GM19452 (cell line): ENCODE results near the gene KCNK5.

Experiments
- ATAC-seq: cut with Tn5 transposase; IDR thresholded peaks from one replicate; pipeline ENCODE4 v1.9.1; 2021; ENCODE audit not compliant: unreplicated experiment

KCNK5 gene

DNA sequence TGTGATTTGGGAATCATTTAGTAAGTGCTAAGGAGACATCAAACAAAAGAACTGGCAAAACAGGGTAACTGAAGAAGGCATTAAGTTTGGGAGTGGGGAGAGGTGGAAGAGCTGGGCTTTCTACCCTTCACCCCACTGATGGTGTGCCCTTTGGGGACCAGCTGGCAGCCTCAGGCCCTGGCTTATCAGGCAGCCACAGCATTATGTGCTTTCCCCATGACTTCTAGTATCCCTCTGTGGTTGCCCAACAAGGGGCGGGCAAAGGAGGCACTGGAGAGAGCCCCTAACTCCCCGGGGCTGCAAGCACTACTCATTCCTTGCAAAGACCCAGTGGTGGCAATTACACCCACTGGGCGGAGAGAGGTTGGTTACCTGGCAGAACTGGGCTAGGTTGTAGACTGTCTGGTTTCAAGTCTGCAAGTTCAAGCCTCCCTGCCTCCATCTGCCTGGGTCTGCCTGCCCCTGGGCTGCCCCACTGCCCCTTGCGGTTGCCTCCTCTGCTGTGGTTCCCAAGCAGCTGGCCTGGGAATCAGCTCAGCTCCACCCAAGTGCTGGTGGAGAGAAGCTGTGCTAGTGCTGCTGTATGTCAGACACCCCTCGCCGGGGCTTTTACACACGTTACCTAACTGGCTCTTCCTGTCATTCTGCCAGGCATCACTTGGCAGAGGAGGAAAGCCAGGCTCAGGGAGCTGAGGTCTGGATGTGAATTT is 29.9 kb downstream of the KCNK5 start:
- ATAC-seq, result no peak

DNA sequence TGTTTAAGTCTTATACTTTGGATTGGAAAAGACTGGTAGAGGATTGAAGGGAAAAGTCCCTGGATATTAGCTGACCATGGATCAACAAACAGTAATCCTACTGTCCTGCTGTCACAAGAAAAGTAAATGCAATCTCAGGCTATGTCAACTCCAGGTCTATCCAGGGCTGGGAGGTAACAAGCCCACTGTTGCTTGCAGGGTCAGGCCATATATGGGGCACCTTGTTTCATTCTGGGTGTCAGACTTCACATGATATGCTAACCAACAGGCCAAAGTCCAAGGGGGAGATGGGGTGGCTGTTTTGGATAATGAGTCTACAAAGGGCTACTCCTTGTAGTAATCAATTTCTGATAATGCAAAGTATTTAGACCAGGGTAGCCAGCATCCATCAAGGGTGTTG is 30.7 kb downstream of the KCNK5 start:
- no peak for ATAC-seq

- no peak for ATAC-seq
Measured at GRCh38 chr6:39197922-39198500, 31.3 kb downstream of the KCNK5 start.

GRCh38 chr6:39197521-39197920 is 31.8 kb downstream of the KCNK5 start:
- no peak for ATAC-seq

GRCh38 chr6:39196673-39197091 is 32.6 kb downstream of the KCNK5 start:
- no peak for ATAC-seq

- no peak for ATAC-seq
Measured at GRCh38 chr6:39195792-39196385, 33.4 kb downstream of the KCNK5 start.

GRCh38 chr6:39194466-39194865 is 34.8 kb downstream of the KCNK5 start:
- no peak for ATAC-seq

- ATAC-seq, result no peak
Measured at GRCh38 chr6:39193201-39193791, 36.0 kb downstream of the KCNK5 start.

GRCh38 chr6:39192736-39193135 is 36.5 kb downstream of the KCNK5 start:
- no peak for ATAC-seq

- ATAC-seq, result no peak
Measured at GRCh38 chr6:39191236-39191930, 37.9 kb downstream of the KCNK5 start.

DNA sequence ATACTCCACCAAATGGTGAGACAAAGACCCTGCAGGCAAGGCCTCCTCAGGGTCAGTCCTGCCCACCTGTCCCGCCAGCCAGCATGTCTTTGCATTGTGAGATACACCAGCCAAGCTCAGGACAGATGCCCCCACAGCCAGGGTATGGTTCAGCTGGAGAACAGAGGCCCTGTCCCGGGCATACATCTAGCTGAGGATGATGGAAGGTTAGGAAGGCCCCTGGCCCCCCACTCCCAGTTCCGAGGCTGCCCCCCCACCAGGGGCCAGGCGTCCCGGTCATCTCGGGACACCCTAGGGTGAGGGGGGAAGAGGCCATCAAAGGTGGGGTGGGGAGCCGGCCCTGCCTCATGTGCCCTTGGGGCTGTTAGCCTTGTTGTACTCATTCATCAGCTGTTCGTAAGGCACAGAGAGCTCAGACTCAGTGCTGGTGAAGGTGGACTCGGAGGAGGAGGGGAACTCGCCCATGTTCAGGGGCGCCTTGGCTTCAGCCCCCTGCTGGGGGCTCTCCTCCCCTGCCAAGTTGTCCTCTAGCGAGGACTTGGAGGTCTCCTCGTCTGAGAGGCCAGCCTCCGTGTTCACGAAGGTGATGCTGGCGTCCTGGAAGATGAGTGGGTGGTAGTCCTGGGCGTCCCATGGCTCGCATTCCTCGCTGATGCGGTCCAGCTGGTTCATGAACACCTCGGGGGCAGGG is 38.6 kb downstream of the KCNK5 start:
- no peak for ATAC-seq

DNA sequence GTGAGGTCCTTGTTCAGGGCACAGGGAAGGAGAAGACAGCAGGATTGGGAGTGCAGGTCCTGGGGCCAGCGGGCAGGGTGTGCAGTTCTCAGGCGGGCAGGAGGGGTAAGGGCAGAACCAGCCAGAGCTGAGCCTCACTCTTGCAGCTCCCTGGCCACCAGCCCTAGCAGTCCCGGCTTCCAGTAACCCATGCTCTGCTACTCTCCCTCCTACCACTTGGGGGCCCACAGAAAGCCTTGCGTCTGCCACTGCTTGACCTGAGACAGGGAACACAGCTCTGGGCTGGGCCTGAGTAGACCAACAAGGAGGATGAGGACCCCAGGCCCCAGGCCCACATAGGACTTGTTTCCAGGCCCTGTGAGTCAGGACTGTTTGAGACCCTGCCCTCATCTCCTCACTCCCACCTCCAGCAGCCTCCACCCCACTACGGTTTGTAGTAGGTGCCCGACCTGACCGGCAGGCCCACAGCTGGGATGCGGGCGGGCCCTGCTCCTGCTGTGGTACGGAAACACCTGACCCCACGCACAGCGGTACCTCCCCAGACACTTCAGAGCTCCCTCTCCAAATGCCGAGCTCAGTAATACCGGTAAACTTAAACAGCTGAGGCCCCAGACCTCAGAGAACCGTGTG is 39.2 kb downstream of the KCNK5 start:
- no peak for ATAC-seq

GRCh38 chr6:39189131-39189530 is 40.1 kb downstream of the KCNK5 start:
- ATAC-seq, result no peak

GRCh38 chr6:39188571-39188970 is 40.7 kb downstream of the KCNK5 start:
- no peak for ATAC-seq

GRCh38 chr6:39188098-39188450 is 41.2 kb downstream of the KCNK5 start:
- ATAC-seq, result no peak

DNA sequence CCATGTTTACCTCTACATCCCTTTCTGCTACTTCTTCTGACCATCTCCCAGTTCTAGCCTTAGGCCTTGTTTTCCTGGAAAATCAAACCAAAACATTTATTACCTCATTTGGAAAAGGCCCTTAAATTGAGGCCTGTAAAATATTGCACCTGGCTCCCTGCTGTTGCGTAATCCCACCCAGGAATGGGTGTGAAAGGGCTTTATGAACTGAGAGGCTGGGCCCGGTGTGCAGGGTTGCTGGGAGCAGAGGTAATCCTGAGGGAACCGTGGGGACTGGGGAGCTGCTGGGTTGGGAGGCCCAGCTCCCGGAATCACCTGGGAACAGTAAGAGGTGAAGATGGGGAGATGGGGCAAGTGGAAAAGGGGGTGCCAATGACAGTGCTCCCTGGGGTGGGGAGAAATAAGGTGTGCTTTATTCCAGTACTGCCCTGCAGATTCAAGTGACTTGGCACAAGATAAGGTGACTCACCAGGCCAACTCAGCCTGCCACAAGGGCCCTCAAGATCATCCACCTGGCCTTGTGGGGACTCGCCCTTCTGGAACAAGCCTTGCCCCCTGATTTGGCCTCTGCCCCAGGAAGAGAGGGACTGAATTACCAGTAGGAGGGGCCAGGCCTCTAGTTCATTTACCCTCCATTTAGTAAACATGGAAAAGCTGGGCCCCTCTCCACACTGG is 44.2 kb downstream of the KCNK5 start:
- ATAC-seq, result no peak

DNA sequence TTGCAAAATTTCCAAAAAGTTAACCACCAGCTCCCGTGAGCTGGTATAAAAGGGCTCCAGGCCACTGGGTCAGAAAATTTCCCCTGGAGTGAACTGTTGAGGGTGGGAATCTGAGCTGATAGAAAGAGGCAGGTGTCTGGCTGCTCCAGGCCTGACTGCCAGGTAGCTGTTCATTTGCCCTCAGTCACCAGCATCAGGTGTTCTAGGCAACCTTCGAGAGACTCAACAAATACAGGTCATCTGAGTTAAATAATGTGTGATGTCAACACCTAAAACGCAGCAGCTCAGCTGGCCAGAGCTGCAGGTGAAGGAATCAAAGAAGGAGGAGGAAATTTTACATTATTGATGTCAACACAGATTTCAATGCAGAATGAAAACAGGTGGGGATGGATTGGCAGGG is 46.7 kb downstream of the KCNK5 start:
- ATAC-seq, result no peak

GRCh38 chr6:39181826-39182225 is 47.4 kb downstream of the KCNK5 start:
- ATAC-seq, result no peak

GRCh38 chr6:39181333-39181732 is 47.9 kb downstream of the KCNK5 start:
- no peak for ATAC-seq

DNA sequence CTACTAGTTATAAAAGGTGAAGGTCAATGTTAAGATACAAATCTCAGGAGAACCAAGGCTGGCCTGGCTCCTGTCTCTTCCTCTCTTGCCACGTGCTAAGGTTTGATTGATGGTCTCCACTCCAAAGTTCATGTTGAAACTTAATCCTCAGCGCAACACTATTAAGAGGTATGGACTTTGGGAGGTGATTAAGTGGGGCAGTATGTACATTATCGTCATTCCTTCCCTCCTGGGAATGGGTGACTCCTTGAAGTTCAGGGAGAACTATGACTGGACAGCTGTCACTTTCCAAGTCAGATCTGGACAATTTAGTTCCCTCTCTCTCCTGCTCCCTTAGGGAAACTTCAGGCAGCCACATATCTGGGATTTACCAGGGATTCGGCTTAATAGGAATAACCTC is 50.5 kb downstream of the KCNK5 start:
- no peak for ATAC-seq
